G401.6 (cell line): ENCODE measurements around the gene NSDHL.
"Not testable (repeated sequence)": the region's sequence is repeated elsewhere in the genome, so short reads cannot be mapped to it uniquely, and the experiment has no call there.

Experiments
- FAIRE-seq: peaks from 2 replicates; lab custom pipeline; 2012; peaks lifted over from hg19 to GRCh38; lab: Jason Lieb, UNC

Gene NSDHL

GRCh38 chrX:152830312-152831305, at the start of gene NSDHL, which contains the start of gene CETN2:
TSS of gene NSDHL (plus strand) at chrX:152831063. CDS start at chrX:152846325, 15,262 bp downstream.
TSS of gene CETN2 (minus strand) at chrX:152830757. CDS start at chrX:152830710, 47 bp downstream.
- peak; percentile 98 for FAIRE-seq

- FAIRE-seq: not testable (repeated sequence)
These were observed 43.8 kb upstream of the NSDHL start for GRCh38 chrX:152787062-152787461.

- FAIRE-seq: no peak
These were observed 31.9 kb upstream of the NSDHL start for GRCh38 chrX:152798945-152799344.

- no peak for FAIRE-seq
These were observed 24.8 kb upstream of the NSDHL start for GRCh38 chrX:152806035-152806434.

GRCh38 chrX:152810403-152810802, 20.5 kb upstream of the NSDHL start:
- no peak for FAIRE-seq

GRCh38 chrX:152813206-152813605, 17.7 kb upstream of the NSDHL start:
- FAIRE-seq: no peak

GRCh38 chrX:152814048-152814447, 16.8 kb upstream of the NSDHL start:
- FAIRE-seq: no peak

- peak; percentile 96 for FAIRE-seq
These were observed 13.6 kb upstream of the NSDHL start for GRCh38 chrX:152817078-152817764.

GRCh38 chrX:152818356-152818755, 12.5 kb upstream of the NSDHL start:
- no peak for FAIRE-seq

GRCh38 chrX:152819266-152819665, 11.6 kb upstream of the NSDHL start:
- no peak for FAIRE-seq

GRCh38 chrX:152819732-152820131, 11.1 kb upstream of the NSDHL start:
- FAIRE-seq: no peak

- no peak for FAIRE-seq
These were observed 9.6 kb upstream of the NSDHL start for GRCh38 chrX:152821145-152821765.

GRCh38 chrX:152822383-152823086, 8.3 kb upstream of the NSDHL start:
- FAIRE-seq: no peak

- FAIRE-seq: no peak
These were observed 7.2 kb upstream of the NSDHL start for GRCh38 chrX:152823657-152824056.

GRCh38 chrX:152824841-152825374, 6.0 kb upstream of the NSDHL start:
- FAIRE-seq: no peak

- no peak for FAIRE-seq
These were observed 528 bp downstream of the NSDHL start for GRCh38 chrX:152831391-152831790.

- no peak for FAIRE-seq
These were observed 1.7 kb downstream of the NSDHL start for GRCh38 chrX:152832520-152832919.

GRCh38 chrX:152833378-152833777, 2.5 kb downstream of the NSDHL start:
- FAIRE-seq: no peak

- FAIRE-seq: not testable (repeated sequence)
These were observed 4.6 kb downstream of the NSDHL start for GRCh38 chrX:152835470-152835869.

- FAIRE-seq: no peak
These were observed 12.0 kb downstream of the NSDHL start for GRCh38 chrX:152842772-152843338.

- no peak for FAIRE-seq
These were observed 13.0 kb downstream of the NSDHL start for GRCh38 chrX:152843852-152844251.
